Neural progenitor cell (in vitro differentiated cells): Measurements from ENCODE around the gene RAP2B. TPM values are rescaled to one million over a fixed set of nuclear protein-coding genes. Genes with fewer than 3 reads are reported as not detected.

ENCODE experiments used
- DNase-seq: peaks from one replicate; pipeline ENCODE4 v3.0.0-alpha.2; 2016; ENCODE audit warnings: low spot score
- H2AFZ ChIP-seq: fragments of 200-600 bp; sonication (generic); replicated peaks from 2 replicates; pipeline ENCODE4 v1.6.1; 2016; ENCODE audit warnings: antibody characterized with exemption
- H3F3A ChIP-seq: fragments of 200-600 bp; sonication (generic); 2 replicates; pipeline ENCODE4 v1.6.1; 2016; ENCODE audit warnings: antibody characterized with exemption, low read depth
- H3K27ac ChIP-seq: fragments of 200-600 bp; sonication (generic); 2 replicates; pipeline ENCODE4 v1.5.1; 2016; ENCODE audit warnings: mild to moderate bottlenecking
- H3K27me3 ChIP-seq: fragments of 200-600 bp; sonication (generic); 2 replicates; pipeline ENCODE4 v1.6.1; 2016; ENCODE audit warnings: mild to moderate bottlenecking, moderate library complexity
- H3K36me3 ChIP-seq: fragments of 200-600 bp; sonication (generic); 2 replicates; pipeline ENCODE4 v1.5.1; 2016
- H3K4me1 ChIP-seq: fragments of 200-600 bp; sonication (generic); 2 replicates; pipeline ENCODE4 v1.6.1; 2016; ENCODE audit warnings: mixed run types
- H3K4me2 ChIP-seq: fragments of 200-600 bp; sonication (generic); 2 replicates; pipeline ENCODE4 v1.6.1; 2016
- H3K4me3 ChIP-seq: fragments of 200-600 bp; sonication (generic); 2 replicates; pipeline ENCODE4 v1.5.1; 2016
- H3K79me2 ChIP-seq: fragments of 200-600 bp; sonication (generic); 2 replicates; pipeline ENCODE4 v1.6.1; 2016; ENCODE audit warnings: low read depth
- H3K9ac ChIP-seq: fragments of 200-600 bp; sonication (generic); 2 replicates; pipeline ENCODE4 v1.6.1; 2016
- H3K9me3 ChIP-seq: fragments of 200-600 bp; sonication (generic); 2 replicates; pipeline ENCODE4 v1.5.1; 2016; ENCODE audit warnings: low read depth
- H4K20me1 ChIP-seq: fragments of 200-600 bp; sonication (generic); 2 replicates; pipeline ENCODE4 v1.6.1; 2016; ENCODE audit warnings: low read depth
- H3K27ac Mint-ChIP-seq: 3 replicates; pipeline ENCODE4 v1.8.0; 2021; ENCODE audit warnings: mixed read lengths
- H3K27me3 Mint-ChIP-seq: 2 replicates; pipeline ENCODE4 v1.8.0; 2022; ENCODE audit warnings: low read depth, mild to moderate bottlenecking, inconsistent platforms, moderate library complexity, mixed read lengths; ENCODE audit not compliant: insufficient read depth
- H3K36me3 Mint-ChIP-seq: 3 replicates; pipeline ENCODE4 v1.8.0; 2021; ENCODE audit warnings: mixed read lengths
- H3K4me1 Mint-ChIP-seq: 3 replicates; pipeline ENCODE4 v1.8.0; 2021; ENCODE audit warnings: mixed read lengths
- H3K4me3 Mint-ChIP-seq: 3 replicates; pipeline ENCODE4 v1.8.0; 2021; ENCODE audit warnings: mild to moderate bottlenecking, moderate library complexity, mixed read lengths
- H3K9me3 Mint-ChIP-seq: 3 replicates; pipeline ENCODE4 v1.8.0; 2020; ENCODE audit warnings: mixed read lengths
- CTCF ChIP-seq: fragments of 200-600 bp; sonication (generic); IDR thresholded peaks from 2 replicates; pipeline ENCODE4 v1.5.1; 2017; ENCODE audit warnings: antibody characterized with exemption, mild to moderate bottlenecking
- EZH2 ChIP-seq: fragments of 200-600 bp; sonication (generic); IDR thresholded peaks from 2 replicates; pipeline ENCODE4 v1.6.1; 2017; ENCODE audit warnings: antibody characterized with exemption, mild to moderate bottlenecking, moderate library complexity
- EZH2phosphoT487 ChIP-seq: fragments of 200-600 bp; sonication (generic); IDR thresholded peaks from 2 replicates; pipeline ENCODE4 v1.6.1; 2017; ENCODE audit warnings: antibody characterized with exemption
- total RNA-seq: library from RNA; depleted of rRNA; stranded (reverse); fragments of >200 nt; gene quantifications from 2 replicates; pipeline ENCODE4 v1.2.3, GENCODE V29; 2015; ENCODE audit warnings: low replicate concordance

The RAP2B gene
- total RNA-seq, 1 donor from 2014 or later = 15.9 TPM

DNA sequence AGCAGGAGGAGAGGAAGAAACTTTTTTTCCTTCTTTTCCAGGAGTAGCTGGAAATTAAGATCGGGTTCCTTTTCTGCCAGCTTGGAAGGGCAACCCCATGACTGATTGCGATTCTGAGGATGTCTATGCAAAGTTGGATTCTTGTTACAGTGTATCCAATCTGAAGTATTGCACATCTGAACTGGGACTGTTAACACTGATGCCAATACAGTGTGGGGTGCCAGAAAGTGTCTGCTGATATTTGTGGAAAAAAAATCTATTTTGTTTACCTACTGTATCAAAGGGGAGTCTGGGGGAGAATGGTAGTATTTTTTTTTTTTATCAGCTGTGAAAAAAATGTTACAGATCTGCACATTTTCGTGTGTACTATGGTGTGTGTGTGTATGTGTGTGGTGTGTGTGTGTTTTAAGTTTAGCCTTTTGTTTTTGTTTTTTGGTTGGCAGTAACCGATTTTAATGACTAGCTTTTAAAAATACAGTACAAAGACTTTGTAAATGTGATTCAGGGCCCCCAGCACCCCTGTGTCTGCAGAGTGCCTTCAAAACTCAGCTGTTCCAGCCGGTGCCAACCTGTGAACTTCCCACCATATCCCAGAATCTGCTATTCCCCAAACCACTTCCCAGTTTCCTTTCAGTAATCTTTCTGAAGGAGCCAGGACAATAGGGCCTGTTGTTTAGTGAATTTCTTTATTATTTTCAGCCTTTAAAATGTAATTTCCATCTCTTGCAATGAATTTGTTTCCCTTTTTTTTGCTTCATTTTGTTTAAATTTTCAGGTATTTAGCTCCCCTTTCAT, 1.9 kb downstream of the RAP2B start:
- H3K27ac Mint-ChIP-seq = no peak overlapping the region
- Histone ChIP-seq H3F3A (peaks cover 17% of the 10 kb centered on the region), H2AFZ (no peak overlapping the region)

GRCh38 chr3:153165261-153165681, 3.2 kb downstream of the RAP2B start:
- TF ChIP-seq EZH2 (no peak), EZH2phosphoT487 (no peak), CTCF (peak; percentile 43)
- Histone ChIP-seq H3K4me3 (peak overlapping the region; percentile 97), H3K27ac (no peak overlapping the region), H2AFZ (no peak overlapping the region), H3K27me3 (no peaks in the 10 kb centered on the region), H4K20me1 (peaks cover 47% of the 10 kb centered on the region), H3K4me2 (peak overlapping the region; percentile 88), H3K9me3 (no peaks in the 10 kb centered on the region), H3K79me2 (peaks cover 54% of the 10 kb centered on the region), H3K36me3 (peaks cover 3% of the 10 kb centered on the region), H3K9ac (no peak overlapping the region), H3K4me1 (peaks cover 24% of the 10 kb centered on the region), H3F3A (peaks cover 11% of the 10 kb centered on the region)
- Mint-ChIP-seq H3K4me1 (peaks cover 32% of the 10 kb centered on the region), H3K27me3 (peaks cover 5% of the 10 kb centered on the region), H3K4me3 (peak overlapping the region; percentile 98), H3K9me3 (no peaks in the 10 kb centered on the region), H3K27ac (no peak overlapping the region), H3K36me3 (no peaks in the 10 kb centered on the region)
- DNase-seq = no peak

More for the DNA sequence above, 1.9 kb downstream of the RAP2B start:
- Histone ChIP-seq H4K20me1 (peaks cover 47% of the 10 kb centered on the region), H3K36me3 (peaks cover 3% of the 10 kb centered on the region), H3K27me3 (peaks cover 8% of the 10 kb centered on the region), H3K4me3 (peak overlapping the region; percentile 97), H3K4me2 (peak overlapping the region; percentile 88), H3K4me1 (peaks cover 24% of the 10 kb centered on the region), H3K79me2 (peaks cover 54% of the 10 kb centered on the region), H3K9me3 (no peaks in the 10 kb centered on the region), H3K27ac (no peak overlapping the region), H3K9ac (peak overlapping the region; percentile 85)
- Mint-ChIP-seq H3K4me3 (peak overlapping the region; percentile 98), H3K27me3 (peaks cover 9% of the 10 kb centered on the region), H3K9me3 (no peaks in the 10 kb centered on the region), H3K4me1 (peaks cover 32% of the 10 kb centered on the region), H3K36me3 (no peaks in the 10 kb centered on the region)
- peak; percentile 6 for DNase-seq
- TF ChIP-seq CTCF = no peak
- no peak for TF ChIP-seq EZH2
- no peak for TF ChIP-seq EZH2phosphoT487

GRCh38 chr3:153166206-153166605, 4.2 kb downstream of the RAP2B start:
- Histone ChIP-seq H3K27ac (no peak overlapping the region), H3F3A (peaks cover 4% of the 10 kb centered on the region), H3K79me2 (peaks cover 54% of the 10 kb centered on the region), H3K9ac (no peak overlapping the region), H4K20me1 (peaks cover 47% of the 10 kb centered on the region), H3K4me2 (peak overlapping the region; percentile 88), H3K36me3 (peaks cover 3% of the 10 kb centered on the region), H3K4me1 (peaks cover 24% of the 10 kb centered on the region), H3K27me3 (no peaks in the 10 kb centered on the region), H2AFZ (no peak overlapping the region), H3K9me3 (no peaks in the 10 kb centered on the region), H3K4me3 (peak overlapping the region; percentile 97)
- Mint-ChIP-seq H3K4me3 (no peak overlapping the region), H3K4me1 (peaks cover 31% of the 10 kb centered on the region), H3K27me3 (peaks cover 4% of the 10 kb centered on the region), H3K36me3 (no peaks in the 10 kb centered on the region), H3K9me3 (no peaks in the 10 kb centered on the region), H3K27ac (no peak overlapping the region)
- no peak for TF ChIP-seq EZH2
- no peak for TF ChIP-seq EZH2phosphoT487
- no peak for TF ChIP-seq CTCF
- DNase-seq = no peak
